ENCODE results near the gene LMCD1. TPM values are rescaled to one million over a fixed set of nuclear protein-coding genes. Genes with fewer than 3 reads are reported as not detected.
A peak's percentile ranks its signal among the peaks of the same experiment; 100 is the strongest.

LMCD1 gene, protein sequence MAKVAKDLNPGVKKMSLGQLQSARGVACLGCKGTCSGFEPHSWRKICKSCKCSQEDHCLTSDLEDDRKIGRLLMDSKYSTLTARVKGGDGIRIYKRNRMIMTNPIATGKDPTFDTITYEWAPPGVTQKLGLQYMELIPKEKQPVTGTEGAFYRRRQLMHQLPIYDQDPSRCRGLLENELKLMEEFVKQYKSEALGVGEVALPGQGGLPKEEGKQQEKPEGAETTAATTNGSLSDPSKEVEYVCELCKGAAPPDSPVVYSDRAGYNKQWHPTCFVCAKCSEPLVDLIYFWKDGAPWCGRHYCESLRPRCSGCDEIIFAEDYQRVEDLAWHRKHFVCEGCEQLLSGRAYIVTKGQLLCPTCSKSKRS
- 17.5 and 29.5 TPM in 2 replicates for total RNA-seq (2012; rRNA removed)

DNA sequence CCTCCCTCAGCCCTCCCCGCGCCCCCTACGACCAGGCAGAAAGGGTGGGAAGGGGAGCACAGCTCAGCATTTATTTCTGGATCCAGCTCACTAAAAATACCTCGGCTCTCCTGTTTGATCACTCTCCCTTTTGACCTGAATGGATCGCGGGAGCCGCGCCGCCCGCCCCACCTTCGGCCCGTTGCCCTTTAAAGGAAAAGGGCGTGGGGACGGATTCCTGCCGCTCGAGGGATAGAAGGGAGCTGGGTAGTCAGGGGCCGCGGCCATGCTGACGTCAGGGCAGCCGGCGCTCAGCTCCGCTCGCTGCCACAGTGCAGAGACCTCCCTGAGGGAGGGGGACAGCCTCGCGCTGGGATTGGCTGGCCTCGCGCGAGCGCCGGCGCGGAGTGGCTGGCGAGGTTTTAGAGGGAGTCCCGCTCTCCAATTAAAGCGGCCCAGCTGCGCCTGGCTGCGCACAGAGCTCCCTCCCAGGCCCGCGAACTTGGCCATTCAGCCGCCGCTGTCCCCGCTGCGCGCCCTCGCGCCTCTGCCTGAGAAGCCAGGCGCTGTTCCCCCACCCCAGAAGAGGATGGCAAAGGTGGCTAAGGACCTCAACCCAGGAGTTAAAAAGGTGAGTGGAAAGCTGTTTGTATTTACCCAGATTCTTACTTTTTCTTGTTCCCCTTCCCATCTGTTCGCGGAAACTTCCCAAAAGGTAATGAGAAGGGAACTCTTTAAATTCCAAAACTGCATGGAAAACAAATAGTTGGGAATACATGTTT lies at the start of gene LMCD1:
Gene LMCD1, plus strand, starts transcription at position 453 of the 761 bp plus-strand sequence. Its CDS starts 116 bp downstream, at position 569.
- peaks cover 60% of the 10 kb centered on the region for H3K4me1 ChIP-seq (ENCODE audit: control insufficient read depth, insufficient read depth, low read length)
- no peaks in the 10 kb centered on the region for H3K27me3 ChIP-seq (ENCODE audit: control insufficient read depth, insufficient read depth, low read length)
- peak within 1 kb of the TSS; percentile 90 for H3K9ac ChIP-seq (ENCODE audit: low read depth, low read length)
- H3K36me3 ChIP-seq (ENCODE audit: insufficient read depth, low read length): peaks cover 2% of the 10 kb centered on the region
- H3K4me3 ChIP-seq (ENCODE audit: low read length): peak within 1 kb of the TSS; percentile 76
- H3K4me2 ChIP-seq (ENCODE audit: low read length): peak within 1 kb of the TSS; percentile 91
- no peaks in the 10 kb centered on the region for H3K9me3 ChIP-seq (replicated peaks; ENCODE audit: low read length)

DNA sequence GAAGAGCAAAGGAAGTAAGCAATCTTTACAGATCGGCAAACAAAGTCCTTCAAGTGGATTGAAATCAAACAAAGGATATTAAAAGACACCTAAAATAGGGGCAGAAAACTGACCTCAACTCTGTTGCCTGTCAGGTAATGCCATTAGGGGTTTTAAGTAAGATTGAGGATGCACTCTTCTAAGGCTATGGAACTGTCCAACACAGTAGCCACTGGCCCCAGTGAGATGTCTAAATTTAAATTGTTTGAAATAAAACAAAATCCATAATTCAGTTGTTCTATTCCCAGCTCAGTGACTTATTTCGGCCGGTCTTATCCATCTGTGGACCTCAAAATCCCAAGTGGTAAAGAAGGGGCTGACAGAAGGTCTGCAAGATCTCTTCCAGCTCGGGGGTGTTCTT lies 49.5 kb upstream of the LMCD1 start:
- H3K4me1 ChIP-seq (ENCODE audit: control insufficient read depth, insufficient read depth, low read length): peaks cover 35% of the 10 kb centered on the region
- peak overlapping the region; percentile 13 for H3K4me2 ChIP-seq (ENCODE audit: low read length)
- peak overlapping the region; percentile 36 for H3K9ac ChIP-seq (ENCODE audit: low read depth, low read length)
- H3K27me3 ChIP-seq (ENCODE audit: control insufficient read depth, insufficient read depth, low read length): no peaks in the 10 kb centered on the region
- no peaks in the 10 kb centered on the region for H3K36me3 ChIP-seq (ENCODE audit: insufficient read depth, low read length)
- no peak overlapping the region for H3K4me3 ChIP-seq (ENCODE audit: low read length)
- H3K9me3 ChIP-seq (replicated peaks; ENCODE audit: low read length): no peaks in the 10 kb centered on the region

DNA sequence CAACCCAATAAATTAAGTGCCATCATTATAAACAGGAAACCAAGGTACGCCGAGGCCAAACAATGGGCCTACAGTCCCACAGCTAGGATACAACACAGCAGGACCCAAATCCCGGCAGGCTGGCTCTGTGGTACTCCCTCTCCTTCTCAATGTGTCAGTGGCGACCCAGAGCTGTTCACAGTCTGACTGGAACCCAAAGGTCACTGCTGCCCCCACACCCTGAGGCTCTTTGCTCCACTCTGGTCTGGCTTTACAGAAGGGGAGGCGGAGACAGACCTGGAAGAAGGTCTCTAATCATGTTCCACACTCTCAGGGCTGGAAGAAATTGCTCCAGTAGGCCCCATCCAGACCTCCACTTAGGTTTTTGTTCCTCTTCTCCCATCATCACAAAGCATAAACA lies 48.5 kb upstream of the LMCD1 start:
- no peak overlapping the region for H3K4me2 ChIP-seq (ENCODE audit: low read length)
- no peak overlapping the region for H3K4me3 ChIP-seq (ENCODE audit: low read length)
- no peak overlapping the region for H3K9ac ChIP-seq (ENCODE audit: low read depth, low read length)
- peaks cover 43% of the 10 kb centered on the region for H3K4me1 ChIP-seq (ENCODE audit: control insufficient read depth, insufficient read depth, low read length)
- no peaks in the 10 kb centered on the region for H3K27me3 ChIP-seq (ENCODE audit: control insufficient read depth, insufficient read depth, low read length)
- no peaks in the 10 kb centered on the region for H3K9me3 ChIP-seq (replicated peaks; ENCODE audit: low read length)
- H3K36me3 ChIP-seq (ENCODE audit: insufficient read depth, low read length): no peaks in the 10 kb centered on the region

DNA sequence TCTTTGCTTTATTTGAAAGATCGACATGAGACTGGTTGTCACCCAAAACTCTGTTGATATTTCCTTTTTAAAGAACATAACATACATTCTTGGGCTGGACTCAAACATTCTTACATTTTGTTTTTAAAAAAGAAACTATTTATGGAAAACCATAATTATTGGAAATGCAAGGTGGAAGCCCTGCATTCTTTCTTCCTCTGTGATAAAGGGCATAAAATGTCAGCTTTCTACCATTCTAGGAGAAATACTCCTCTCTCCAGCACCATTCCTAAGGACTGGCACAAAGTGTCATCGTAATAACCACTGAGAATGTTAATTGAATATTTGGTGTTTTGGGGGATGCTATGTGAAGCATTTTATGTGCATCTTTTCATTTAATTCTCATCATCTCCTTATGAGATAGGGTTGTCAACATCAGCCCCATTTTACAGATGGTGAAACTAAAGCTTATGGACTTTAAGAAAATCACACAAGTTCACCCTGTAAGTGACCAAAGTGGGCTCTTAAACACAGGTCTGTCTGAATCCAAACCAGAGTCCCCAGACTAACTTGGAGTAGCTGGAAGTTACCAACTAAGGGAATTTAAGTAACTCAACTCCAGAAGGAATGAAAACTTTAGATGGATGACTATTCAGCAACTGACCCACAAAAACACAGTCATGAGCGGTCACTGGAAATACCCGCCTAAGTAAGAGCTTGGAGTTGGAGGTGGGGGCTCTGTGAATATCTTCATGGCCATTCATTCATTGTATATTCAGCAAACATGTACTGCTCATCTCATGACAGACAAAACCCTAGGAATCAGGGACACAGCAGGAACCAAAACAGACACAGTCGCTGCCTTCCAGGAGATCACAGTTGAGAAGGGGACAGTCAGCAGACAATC lies 45.9 kb upstream of the LMCD1 start:
- Histone ChIP-seq H3K36me3 (ENCODE audit: insufficient read depth, low read length) (no peaks in the 10 kb centered on the region), H3K4me3 (ENCODE audit: low read length) (no peak overlapping the region), H3K9ac (ENCODE audit: low read depth, low read length) (no peak overlapping the region), H3K9me3 (replicated peaks; ENCODE audit: low read length) (no peaks in the 10 kb centered on the region), H3K27me3 (ENCODE audit: control insufficient read depth, insufficient read depth, low read length) (no peaks in the 10 kb centered on the region), H3K4me1 (ENCODE audit: control insufficient read depth, insufficient read depth, low read length) (peaks cover 63% of the 10 kb centered on the region), H3K4me2 (ENCODE audit: low read length) (no peak overlapping the region)

DNA sequence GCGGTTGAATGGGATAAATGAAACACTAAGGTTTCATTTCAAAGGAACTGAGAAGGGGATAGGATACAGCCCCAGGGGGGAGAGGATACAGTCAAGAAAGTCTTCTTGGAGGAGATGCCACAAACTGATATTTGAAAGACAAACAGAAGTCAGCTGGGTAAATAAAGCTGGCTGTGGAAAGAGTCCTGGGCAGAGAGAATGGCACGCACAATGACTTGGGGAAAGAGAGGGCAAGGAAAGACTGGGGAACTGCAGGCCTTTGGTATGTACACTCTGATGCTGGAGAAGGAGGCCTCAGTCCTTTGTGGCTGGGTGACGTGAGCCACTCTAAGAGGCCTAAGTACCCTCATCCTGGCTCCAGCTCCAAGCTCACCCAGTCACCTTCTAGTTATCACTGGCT lies 45.2 kb upstream of the LMCD1 start:
- Histone ChIP-seq H3K9ac (ENCODE audit: low read depth, low read length) (no peak overlapping the region), H3K4me1 (ENCODE audit: control insufficient read depth, insufficient read depth, low read length) (peaks cover 63% of the 10 kb centered on the region), H3K4me3 (ENCODE audit: low read length) (no peak overlapping the region), H3K4me2 (ENCODE audit: low read length) (no peak overlapping the region), H3K27me3 (ENCODE audit: control insufficient read depth, insufficient read depth, low read length) (no peaks in the 10 kb centered on the region), H3K9me3 (replicated peaks; ENCODE audit: low read length) (no peaks in the 10 kb centered on the region), H3K36me3 (ENCODE audit: insufficient read depth, low read length) (no peaks in the 10 kb centered on the region)

DNA sequence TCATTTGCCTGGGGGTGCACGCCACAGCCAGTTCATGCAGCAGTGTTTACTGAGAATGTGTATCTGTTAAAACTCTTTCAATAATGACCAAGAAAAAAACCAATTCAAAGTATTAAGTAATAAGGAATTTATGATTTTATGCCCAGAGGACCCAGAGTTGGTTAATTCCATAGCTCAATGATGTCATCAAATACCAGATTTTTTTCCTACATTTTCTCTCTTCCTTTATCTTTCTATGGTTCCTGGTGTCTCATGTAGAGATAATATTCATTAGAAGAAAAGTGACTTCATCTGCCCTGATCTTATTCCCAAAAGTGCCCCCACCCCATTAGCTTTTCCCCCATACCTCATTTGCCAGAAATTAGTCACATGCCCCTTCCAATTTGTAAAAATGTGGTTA lies 44.6 kb upstream of the LMCD1 start:
- H3K9me3 ChIP-seq (replicated peaks; ENCODE audit: low read length): no peaks in the 10 kb centered on the region
- H3K4me2 ChIP-seq (ENCODE audit: low read length): no peak overlapping the region
- peak overlapping the region; percentile 49 for H3K9ac ChIP-seq (ENCODE audit: low read depth, low read length)
- H3K36me3 ChIP-seq (ENCODE audit: insufficient read depth, low read length): no peaks in the 10 kb centered on the region
- no peaks in the 10 kb centered on the region for H3K27me3 ChIP-seq (ENCODE audit: control insufficient read depth, insufficient read depth, low read length)
- no peak overlapping the region for H3K4me3 ChIP-seq (ENCODE audit: low read length)
- peaks cover 59% of the 10 kb centered on the region for H3K4me1 ChIP-seq (ENCODE audit: control insufficient read depth, insufficient read depth, low read length)

DNA sequence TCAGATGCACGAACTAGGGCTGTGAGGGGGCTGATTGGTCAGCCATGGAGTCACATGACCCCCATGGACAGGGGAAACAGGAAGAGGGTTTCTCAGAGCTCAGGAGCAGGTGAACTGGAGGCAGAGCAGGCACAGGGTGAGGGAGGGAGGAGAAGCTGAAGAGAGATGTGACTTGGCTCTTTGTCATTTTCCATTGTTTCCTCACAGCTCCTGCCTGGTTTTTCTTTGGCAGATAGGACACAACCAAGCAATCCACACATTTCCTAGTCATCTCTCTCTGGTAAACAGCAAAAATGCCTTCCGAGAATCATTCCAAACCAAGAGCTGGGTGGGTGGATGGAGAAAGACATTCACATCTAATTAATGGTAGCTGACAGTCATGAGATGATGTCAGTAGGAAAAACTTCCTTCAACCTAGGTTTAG lies 43.4 kb upstream of the LMCD1 start:
- H3K4me2 ChIP-seq (ENCODE audit: low read length): peak overlapping the region; percentile 27
- no peak overlapping the region for H3K4me3 ChIP-seq (ENCODE audit: low read length)
- peaks cover 58% of the 10 kb centered on the region for H3K4me1 ChIP-seq (ENCODE audit: control insufficient read depth, insufficient read depth, low read length)
- H3K27me3 ChIP-seq (ENCODE audit: control insufficient read depth, insufficient read depth, low read length): no peaks in the 10 kb centered on the region
- peak overlapping the region; percentile 73 for H3K9ac ChIP-seq (ENCODE audit: low read depth, low read length)
- no peaks in the 10 kb centered on the region for H3K36me3 ChIP-seq (ENCODE audit: insufficient read depth, low read length)
- H3K9me3 ChIP-seq (replicated peaks; ENCODE audit: low read length): no peaks in the 10 kb centered on the region

DNA sequence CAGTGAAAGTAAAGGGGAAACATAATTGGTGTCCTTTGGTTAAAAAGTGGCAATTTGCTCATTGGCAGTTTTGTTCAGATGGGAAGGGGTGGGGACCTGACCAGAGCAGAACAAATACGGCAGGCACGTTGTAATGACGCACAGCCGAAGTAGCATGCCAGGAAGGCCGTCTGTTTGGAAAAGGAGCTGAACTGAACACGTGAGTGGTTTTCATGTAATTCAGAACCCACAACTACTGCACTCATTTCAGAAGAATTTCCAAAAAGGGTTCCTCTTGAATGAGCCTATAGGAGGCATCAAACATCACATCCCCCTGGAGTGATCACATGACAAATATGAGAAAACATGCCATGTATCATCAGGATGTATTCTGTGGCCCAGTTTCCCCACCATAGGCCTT lies 42.9 kb upstream of the LMCD1 start:
- Histone ChIP-seq H3K9me3 (replicated peaks; ENCODE audit: low read length) (no peaks in the 10 kb centered on the region), H3K4me1 (ENCODE audit: control insufficient read depth, insufficient read depth, low read length) (peaks cover 58% of the 10 kb centered on the region), H3K4me3 (ENCODE audit: low read length) (no peak overlapping the region), H3K36me3 (ENCODE audit: insufficient read depth, low read length) (no peaks in the 10 kb centered on the region), H3K27me3 (ENCODE audit: control insufficient read depth, insufficient read depth, low read length) (no peaks in the 10 kb centered on the region), H3K9ac (ENCODE audit: low read depth, low read length) (peak overlapping the region; percentile 73), H3K4me2 (ENCODE audit: low read length) (peak overlapping the region; percentile 27)

DNA sequence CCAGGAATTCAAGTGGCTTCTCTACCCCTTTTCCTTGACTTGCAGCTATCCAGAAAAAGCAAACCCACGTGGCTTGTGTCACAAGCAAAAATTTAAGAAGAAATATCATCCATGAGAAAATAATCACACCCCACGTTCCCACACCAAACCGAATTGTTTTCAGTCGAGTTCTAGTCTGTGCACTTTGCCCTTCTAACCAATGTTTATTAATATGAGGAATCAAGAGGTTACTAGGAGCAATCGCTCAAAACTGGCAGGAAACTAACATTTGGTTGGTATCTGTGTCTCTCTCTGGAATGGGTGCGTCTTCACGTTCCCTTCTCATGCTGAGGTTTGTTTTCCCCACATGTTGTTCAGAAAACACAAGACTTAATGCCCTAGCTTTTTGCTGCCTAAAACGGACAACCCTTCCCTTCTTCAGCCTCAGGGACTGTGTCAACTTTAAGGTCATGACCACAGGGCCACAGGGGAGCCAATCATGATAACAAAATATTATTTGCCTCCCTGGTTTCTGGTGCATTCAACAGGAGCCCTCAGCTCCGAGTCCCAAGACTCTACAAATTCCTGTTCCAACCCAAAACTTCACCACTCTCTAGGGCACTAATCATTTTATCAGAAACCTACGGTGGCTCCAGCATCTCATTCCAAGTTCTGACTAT lies 41.4 kb upstream of the LMCD1 start:
- no peaks in the 10 kb centered on the region for H3K27me3 ChIP-seq (ENCODE audit: control insufficient read depth, insufficient read depth, low read length)
- H3K4me3 ChIP-seq (ENCODE audit: low read length): no peak overlapping the region
- H3K4me2 ChIP-seq (ENCODE audit: low read length): no peak overlapping the region
- H3K9ac ChIP-seq (ENCODE audit: low read depth, low read length): peak overlapping the region; percentile 61
- no peaks in the 10 kb centered on the region for H3K9me3 ChIP-seq (replicated peaks; ENCODE audit: low read length)
- H3K4me1 ChIP-seq (ENCODE audit: control insufficient read depth, insufficient read depth, low read length): peaks cover 54% of the 10 kb centered on the region
- no peaks in the 10 kb centered on the region for H3K36me3 ChIP-seq (ENCODE audit: insufficient read depth, low read length)

DNA sequence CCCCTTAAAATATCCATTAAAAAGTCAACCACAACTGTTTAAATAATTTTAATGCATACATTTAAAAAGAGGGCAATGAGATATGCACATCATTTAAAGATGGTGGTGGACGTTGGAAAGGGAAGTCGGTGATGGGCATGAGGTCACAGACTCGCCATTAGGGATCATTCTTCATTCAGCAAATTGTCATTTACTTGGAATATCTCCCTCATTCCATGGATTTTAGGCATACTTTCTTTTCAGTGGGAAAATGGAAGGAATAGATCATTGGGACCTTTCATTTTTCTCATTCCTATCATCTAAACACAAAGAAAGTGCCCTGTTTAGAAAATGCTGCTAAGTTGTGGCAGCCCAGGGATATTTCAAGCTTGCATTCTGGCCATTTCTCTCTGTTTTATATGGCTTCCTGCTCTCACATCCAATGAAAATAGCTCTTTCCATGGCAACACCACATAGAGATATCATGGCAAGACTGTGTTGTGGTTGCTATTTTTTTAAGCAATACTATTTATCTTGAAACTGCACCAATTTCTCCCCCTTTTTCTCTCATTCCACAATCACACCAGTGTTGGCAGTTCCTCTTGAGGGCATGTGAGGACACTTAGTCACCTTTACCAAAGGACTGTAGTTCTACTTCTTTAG lies 40.7 kb upstream of the LMCD1 start:
- Histone ChIP-seq H3K4me1 (ENCODE audit: control insufficient read depth, insufficient read depth, low read length) (peaks cover 46% of the 10 kb centered on the region), H3K9me3 (replicated peaks; ENCODE audit: low read length) (no peaks in the 10 kb centered on the region), H3K27me3 (ENCODE audit: control insufficient read depth, insufficient read depth, low read length) (no peaks in the 10 kb centered on the region), H3K4me3 (ENCODE audit: low read length) (no peak overlapping the region), H3K4me2 (ENCODE audit: low read length) (peak overlapping the region; percentile 14), H3K9ac (ENCODE audit: low read depth, low read length) (peak overlapping the region; percentile 61), H3K36me3 (ENCODE audit: insufficient read depth, low read length) (no peaks in the 10 kb centered on the region)
